Measurements from ENCODE around the gene KCNE4.
"Not testable (repeated sequence)": the region's sequence is repeated elsewhere in the genome, so short reads cannot be mapped to it uniquely, and the experiment has no call there.

Gene KCNE4

DNA sequence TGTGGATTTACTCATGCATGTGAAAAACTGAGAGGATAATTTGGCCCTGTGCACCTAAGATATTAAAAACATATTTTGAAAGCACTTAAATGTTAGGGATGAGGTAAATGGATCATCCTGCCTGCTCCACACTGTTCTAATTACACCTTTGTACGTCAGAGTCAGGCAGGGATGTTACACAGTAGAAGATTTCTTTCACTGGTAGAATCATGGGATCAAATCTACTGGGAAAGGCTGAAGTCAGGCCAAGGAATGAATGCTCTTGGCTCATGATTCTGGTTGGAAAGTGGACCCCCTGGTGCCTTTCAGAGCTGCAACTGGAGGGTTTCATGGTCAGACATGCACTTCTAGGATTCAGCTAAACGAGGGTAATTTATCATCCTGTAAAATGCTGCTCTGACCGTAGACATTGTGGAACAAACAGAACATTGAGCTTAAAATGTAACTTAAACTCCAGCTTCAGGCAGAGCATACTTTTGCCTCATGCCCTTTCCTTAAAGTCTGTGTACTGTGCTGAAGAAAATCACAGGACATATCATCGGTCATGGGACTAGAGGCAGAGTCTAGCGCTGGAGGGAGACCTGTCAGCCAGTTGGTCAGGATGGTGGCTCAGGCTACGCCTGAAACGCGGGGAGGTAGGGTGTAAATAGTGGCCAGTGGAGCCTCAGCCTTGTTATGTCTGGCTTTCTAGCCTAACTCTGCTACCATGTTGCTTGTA lies 4.9 kb downstream of the KCNE4 start:
- DNase-seq (ENCODE audit: low read depth, low spot score): no peak

GRCh38 chr2:223057569-223057968 lies 5.6 kb downstream of the KCNE4 start:
- DNase-seq (ENCODE audit: low read depth, low spot score): no peak

DNA sequence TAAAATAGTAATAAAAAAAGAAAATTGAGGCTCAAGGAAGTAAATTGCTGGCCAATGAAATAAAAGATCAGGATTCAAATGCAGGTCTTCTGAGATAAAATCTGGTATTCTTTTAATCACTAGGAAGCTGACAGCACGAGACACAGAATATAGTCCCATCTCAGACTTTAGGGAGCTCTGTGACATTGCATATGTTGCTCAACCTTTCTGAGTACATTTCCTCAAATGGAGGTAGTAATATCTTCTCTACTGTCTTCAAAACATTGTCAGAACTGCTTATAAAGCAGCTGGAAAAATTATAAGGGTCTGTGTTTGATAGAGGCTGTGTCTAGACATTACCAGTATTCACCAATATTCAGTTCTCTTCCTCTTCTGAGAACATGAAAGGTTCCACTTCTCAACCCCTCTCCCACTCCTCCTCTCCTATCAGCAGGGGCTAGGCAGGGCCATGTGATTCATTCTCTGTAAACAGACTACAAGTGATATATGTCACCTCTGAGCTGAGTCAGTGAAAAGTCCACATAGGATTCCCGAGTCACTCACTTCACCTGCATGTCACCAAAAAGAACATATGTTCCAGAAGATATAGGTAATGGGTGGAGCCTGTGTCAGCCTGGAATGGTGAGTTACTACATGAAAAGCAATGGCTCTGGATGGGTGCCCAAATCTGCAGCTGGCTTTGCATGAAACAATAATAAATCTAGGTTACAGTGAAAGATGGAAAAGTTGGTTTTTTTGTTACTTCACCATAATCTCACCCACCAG lies 7.1 kb downstream of the KCNE4 start:
- DNase-seq (ENCODE audit: low read depth, low spot score): no peak

DNA sequence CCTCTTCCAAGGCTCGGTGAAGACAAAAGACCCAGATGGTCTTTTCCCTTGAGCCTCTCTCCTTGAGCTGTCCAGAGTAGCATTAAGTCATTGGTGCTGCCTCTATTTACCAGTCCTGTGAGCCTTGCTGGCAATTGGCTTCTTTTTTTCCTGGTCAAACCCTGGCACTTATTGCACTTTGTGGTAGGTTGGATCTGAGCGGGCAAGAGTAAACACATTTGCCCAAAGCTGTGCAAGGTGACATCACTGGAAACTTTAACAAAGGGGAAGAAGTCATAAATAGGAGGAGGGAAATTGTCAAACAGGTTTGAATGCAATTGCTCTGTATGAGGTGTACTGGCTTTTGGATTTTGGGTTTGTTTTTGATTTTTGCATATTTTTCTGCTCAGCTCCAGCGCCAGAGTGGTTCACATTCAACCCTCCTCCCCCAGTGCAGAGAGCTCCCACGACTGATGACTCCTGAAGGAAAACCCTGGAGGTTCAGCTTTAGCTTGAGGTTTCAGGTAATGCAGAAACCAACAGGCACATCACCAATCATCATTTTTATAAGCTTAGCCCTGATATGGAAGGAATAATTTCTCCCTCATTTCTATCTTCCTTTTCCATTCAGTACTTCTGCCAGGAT lies 8.3 kb downstream of the KCNE4 start:
- no peak for DNase-seq (ENCODE audit: low read depth, low spot score)

GRCh38 chr2:223062396-223062795 lies 10.4 kb downstream of the KCNE4 start:
- DNase-seq (ENCODE audit: low read depth, low spot score): no peak

DNA sequence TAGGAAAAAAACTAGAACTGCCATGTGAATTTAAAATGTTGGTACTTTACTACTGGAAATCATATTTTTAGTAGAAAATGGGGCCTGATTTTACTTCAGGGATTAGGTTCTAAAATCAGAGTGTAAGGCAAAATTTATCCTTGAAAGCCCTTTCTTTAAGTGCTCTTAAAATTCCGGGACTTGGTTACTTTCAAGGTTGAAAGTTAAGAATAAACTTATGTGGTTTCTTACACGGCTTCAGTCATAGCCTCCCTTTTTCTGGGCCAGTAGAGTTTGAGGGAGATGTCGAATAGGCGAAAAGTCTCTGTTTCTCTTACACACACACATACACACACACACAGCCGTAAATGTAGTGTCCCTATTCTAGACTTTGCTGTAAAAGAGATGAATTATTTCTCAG lies 13.1 kb downstream of the KCNE4 start:
- DNase-seq (ENCODE audit: low read depth, low spot score): no peak

GRCh38 chr2:223066721-223067120 lies 14.7 kb downstream of the KCNE4 start:
- no peak for DNase-seq (ENCODE audit: low read depth, low spot score)

GRCh38 chr2:223068071-223068470 lies 16.1 kb downstream of the KCNE4 start:
- no peak for DNase-seq (ENCODE audit: low read depth, low spot score)

DNA sequence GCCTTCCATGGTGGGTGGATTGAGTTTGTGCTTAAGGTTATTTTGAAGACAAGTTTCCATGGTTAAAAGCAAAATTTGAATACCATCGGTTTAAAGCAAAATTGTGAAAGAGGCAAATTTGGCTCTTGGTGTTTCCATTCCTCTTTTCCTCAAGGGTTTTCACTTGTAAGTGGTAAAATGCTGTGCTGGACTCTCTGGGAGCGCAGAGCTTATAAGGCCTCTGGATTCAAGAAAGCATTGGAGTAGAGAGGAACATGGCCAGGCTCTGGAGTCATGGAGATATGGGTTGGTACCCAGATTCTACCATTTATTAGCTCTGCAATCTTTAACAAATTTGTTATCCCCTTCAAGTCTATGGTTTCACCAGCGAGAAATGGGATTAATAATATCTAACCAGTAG lies 17.5 kb downstream of the KCNE4 start:
- no peak for DNase-seq (ENCODE audit: low read depth, low spot score)

GRCh38 chr2:223069988-223070387 lies 18.0 kb downstream of the KCNE4 start:
- DNase-seq (ENCODE audit: low read depth, low spot score): no peak

- no peak for DNase-seq (ENCODE audit: low read depth, low spot score)
These were observed 19.1 kb downstream of the KCNE4 start for GRCh38 chr2:223071139-223071538.

GRCh38 chr2:223072826-223073225 lies 20.8 kb downstream of the KCNE4 start:
- no peak for DNase-seq (ENCODE audit: low read depth, low spot score)

GRCh38 chr2:223075301-223076270 lies 23.6 kb downstream of the KCNE4 start:
- no peak for DNase-seq (ENCODE audit: low read depth, low spot score)

DNA sequence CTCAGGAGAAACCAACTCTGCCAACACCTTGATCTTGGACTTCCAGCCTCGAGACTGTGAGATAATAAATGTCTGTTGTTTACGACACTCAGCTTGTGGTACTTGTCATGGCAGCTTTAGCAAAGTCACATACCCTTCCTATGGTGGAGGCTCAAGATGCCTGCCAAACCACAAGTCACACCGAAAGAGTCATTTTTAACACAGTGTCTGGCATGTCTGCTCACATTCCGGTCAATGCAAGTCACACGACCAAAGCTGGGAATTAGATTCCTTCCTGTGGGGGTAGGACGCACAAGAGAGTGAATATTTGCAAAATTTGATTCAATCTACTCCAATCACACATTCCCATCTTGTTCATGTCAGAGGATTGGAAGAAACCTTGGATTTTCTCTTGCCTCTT lies 24.6 kb downstream of the KCNE4 start:
- DNase-seq (ENCODE audit: low read depth, low spot score): no peak

GRCh38 chr2:223078482-223078881 lies 26.5 kb downstream of the KCNE4 start:
- no peak for DNase-seq (ENCODE audit: low read depth, low spot score)

DNA sequence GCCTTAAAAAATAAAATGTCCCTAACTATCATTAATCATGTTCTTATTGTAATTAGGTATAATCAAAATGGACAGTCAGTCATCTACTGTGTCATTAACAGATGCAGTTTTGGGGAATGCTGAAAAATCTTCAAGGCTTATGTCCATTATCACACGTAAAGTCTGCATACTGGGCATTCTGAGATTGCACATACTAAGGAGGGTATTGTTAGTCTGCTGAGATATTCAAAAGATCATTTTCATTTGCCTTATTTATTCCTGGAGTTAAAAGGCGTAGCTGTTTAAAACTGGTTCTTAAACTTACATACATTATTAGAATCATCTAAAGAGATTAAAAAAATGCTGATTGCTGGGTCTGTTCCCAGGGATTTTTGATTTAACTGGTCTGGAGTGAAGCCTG lies 27.4 kb downstream of the KCNE4 start:
- DNase-seq (ENCODE audit: low read depth, low spot score): no peak

- DNase-seq (ENCODE audit: low read depth, low spot score): no peak
These were observed 27.9 kb downstream of the KCNE4 start for GRCh38 chr2:223079925-223080324.

DNA sequence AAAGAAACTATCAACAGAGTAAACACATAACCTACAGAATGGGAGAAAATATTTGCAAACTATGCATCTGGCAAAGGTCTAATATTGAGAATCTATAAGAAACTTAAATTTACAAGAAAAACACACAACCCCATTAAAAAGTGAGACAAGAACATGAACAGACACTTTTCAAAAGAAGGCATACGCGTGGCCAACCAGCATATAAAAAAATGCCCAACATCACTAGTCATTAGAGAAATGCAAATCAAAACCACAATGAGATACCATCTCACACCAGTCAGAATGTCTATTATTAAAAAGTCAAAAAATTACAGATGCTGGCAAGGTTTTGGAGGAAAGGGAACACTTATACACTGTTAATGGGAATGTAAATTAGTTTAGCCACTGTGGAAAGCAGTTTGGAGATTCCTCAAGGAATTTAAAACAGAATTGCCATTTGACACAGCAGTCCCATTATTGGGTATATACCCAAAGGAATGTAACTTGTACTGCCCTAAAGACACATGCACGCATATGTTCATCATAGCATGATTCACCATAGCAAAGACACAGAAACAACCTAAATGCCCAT lies 28.9 kb downstream of the KCNE4 start:
- DNase-seq (ENCODE audit: low read depth, low spot score): not testable (repeated sequence)

DNA sequence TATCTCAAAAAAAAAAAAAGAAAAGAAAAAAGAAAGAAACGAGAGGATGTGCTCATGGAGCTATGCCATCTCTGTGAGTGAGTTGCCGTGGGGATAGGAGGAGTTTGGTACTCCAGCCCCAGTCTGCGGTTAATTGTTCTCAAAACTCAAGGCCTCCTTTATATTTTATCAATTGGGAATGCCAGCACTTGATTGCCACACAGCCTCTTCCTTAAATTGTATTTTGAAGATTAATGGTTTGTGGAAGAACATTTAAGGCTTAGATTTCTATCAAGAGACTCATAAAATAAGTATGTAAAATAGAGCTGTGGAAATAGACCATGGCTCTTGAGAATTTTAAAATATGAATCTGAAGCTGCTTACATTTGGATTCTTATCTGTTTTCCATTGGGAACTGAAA lies 29.8 kb downstream of the KCNE4 start:
- DNase-seq (ENCODE audit: low read depth, low spot score): no peak

DNA sequence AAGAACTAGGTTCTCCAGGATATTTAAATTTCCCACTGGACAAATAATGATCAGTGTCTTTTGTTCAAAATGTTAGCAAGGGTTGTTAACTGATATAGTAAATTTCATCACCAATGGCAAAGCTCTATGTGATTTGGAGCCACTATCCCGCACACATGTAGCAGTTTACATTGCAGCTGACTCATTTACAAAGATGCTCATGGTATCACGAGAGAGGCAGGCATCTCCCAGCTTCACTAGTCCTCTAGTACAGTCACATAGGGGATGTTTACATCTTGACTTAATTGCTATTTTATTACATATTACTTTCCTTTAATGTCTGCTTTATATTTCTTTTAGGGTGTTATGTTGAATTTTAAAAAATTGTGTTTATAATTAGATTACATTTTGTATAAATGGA lies 30.7 kb downstream of the KCNE4 start:
- no peak for DNase-seq (ENCODE audit: low read depth, low spot score)

DNA sequence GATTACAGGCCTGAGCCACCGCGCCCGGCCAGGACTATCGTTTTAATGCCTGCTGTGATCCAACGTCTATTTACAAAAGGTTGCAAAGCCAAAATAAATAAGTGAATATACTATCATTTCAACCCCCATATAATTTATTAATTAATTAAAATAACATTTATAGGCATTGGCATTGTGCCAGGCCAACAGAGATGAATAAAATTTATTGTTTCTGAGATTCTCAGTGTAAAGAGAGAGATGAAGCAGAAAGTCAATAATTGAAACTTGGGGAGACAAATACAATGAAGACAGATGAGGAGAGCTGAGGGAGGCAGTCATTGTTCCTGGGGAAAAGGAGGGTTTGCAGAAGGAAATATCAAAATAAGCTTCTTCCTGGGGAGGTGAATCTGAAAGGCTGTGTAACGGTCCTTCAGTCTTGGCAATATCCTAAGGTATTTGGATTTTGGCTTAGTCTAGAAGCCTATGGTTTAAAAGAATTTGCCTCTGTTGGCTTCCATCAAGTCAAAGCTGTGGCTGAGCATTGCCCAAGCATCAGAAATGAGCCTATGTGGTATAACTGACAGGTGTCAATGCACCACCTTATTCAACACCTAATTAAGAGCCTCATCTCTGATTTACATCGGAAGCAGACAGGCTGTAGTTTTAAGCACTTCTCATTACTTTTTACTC lies 31.5 kb downstream of the KCNE4 start:
- DNase-seq (ENCODE audit: low read depth, low spot score): no peak

Data from activated CD4-positive, CD25-positive, alpha-beta regulatory T cell treated with anti-CD3 and anti-CD28 coated beads, Interleukin-2, amount 50 U/mL, for 16 hours (primary cell).